Skin of body (tissue), 2 donors: ENCODE data around the gene DNAJC5. TPM values are rescaled to one million over a fixed set of nuclear protein-coding genes. Genes with fewer than 3 reads are reported as not detected.

Experiments
- DNase-seq: peaks from one replicate; lab custom pipeline; 2025; lab: John Stamatoyannopoulos, UW
- total RNA-seq: library from RNA; depleted of rRNA; stranded (reverse); fragments of >200 nt; gene quantifications from one replicate; pipeline ENCODE4 v1.2.3, GENCODE V29; 2014

DNAJC5 gene
- total RNA-seq, 1 donor from 2014 or later: 20.9 TPM

- no peak for DNase-seq
Measured at GRCh38 chr20:63883201-63883593, 11.7 kb upstream of the DNAJC5 start.

GRCh38 chr20:63884506-63885263, 10.2 kb upstream of the DNAJC5 start:
- DNase-seq: no peak

- DNase-seq: no peak
Measured at GRCh38 chr20:63885264-63886053, 9.5 kb upstream of the DNAJC5 start.

GRCh38 chr20:63886054-63886419, 8.9 kb upstream of the DNAJC5 start:
- DNase-seq: no peak

GRCh38 chr20:63886921-63887320, 8.0 kb upstream of the DNAJC5 start:
- DNase-seq: no peak

- no peak for DNase-seq
Measured at GRCh38 chr20:63889241-63890200, 5.4 kb upstream of the DNAJC5 start.

- DNase-seq: no peak
Measured at GRCh38 chr20:63890201-63890576, 4.7 kb upstream of the DNAJC5 start.

GRCh38 chr20:63890616-63891015, 4.3 kb upstream of the DNAJC5 start:
- DNase-seq: no peak

GRCh38 chr20:63891061-63892002, 3.6 kb upstream of the DNAJC5 start:
- no peak for DNase-seq

- DNase-seq: no peak
Measured at GRCh38 chr20:63892402-63892801, 2.5 kb upstream of the DNAJC5 start.

GRCh38 chr20:63893999-63894357, 948 bp upstream of the DNAJC5 start:
- DNase-seq: no peak

- no peak for DNase-seq
Measured at GRCh38 chr20:63895202-63895951, 451 bp downstream of the DNAJC5 start.

GRCh38 chr20:63895952-63896263, 982 bp downstream of the DNAJC5 start:
- no peak for DNase-seq

GRCh38 chr20:63896264-63897105, 1.6 kb downstream of the DNAJC5 start:
- DNase-seq: no peak

- DNase-seq: no peak
Measured at GRCh38 chr20:63897978-63898561, 3.1 kb downstream of the DNAJC5 start.

- DNase-seq: no peak
Measured at GRCh38 chr20:63898882-63899558, 4.1 kb downstream of the DNAJC5 start.

GRCh38 chr20:63900413-63900812, 5.5 kb downstream of the DNAJC5 start:
- no peak for DNase-seq
